OCI-LY7 (cell line): ENCODE results near the gene XRN1. TPM values are rescaled to one million over a fixed set of nuclear protein-coding genes. Genes with fewer than 3 reads are reported as not detected.

Source experiments
- BruUV-seq: library from RNA; stranded (reverse); fragments of 400-500 nt; replicated peaks from 2 replicates; lab custom pipeline; 2021; lab: Mats Ljungman, UMichigan
- CTCF ChIA-PET: fragments of 300-600 bp; sonication (Branson Sonifier 250); formaldehyde crosslinking; loops from one replicate; lab custom pipeline; 2022; ENCODE audit warnings: antibody characterized with exemption; ENCODE audit not compliant: unreplicated experiment; lab: Charles Lee
- POLR2A ChIA-PET: fragments of 300-600 bp; sonication (Branson Sonifier 250); formaldehyde crosslinking; loops from one replicate; lab custom pipeline; 2022; ENCODE audit warnings: antibody characterized with exemption; lab: Charles Lee
- DNase-seq: peaks from one replicate; pipeline ENCODE4 v3.0.0-alpha.2; 2015; ENCODE audit warnings: low spot score
- H2AFZ ChIP-seq: fragments of 200-600 bp; sonication (generic), shearing (Covaris generic); 2 replicates; pipeline ENCODE4 v1.6.1; 2014; ENCODE audit warnings: mild to moderate bottlenecking, antibody characterized with exemption, low read length, moderate library complexity
- H3K27ac ChIP-seq: fragments of 200-600 bp; sonication (generic); 2 replicates; pipeline ENCODE4 v1.5.1; 2014; ENCODE audit warnings: mixed run types, low read depth, mild to moderate bottlenecking, moderate library complexity, low read length, inconsistent platforms; ENCODE audit not compliant: poor library complexity, severe bottlenecking
- H3K36me3 ChIP-seq: fragments of 200-600 bp; sonication (generic); 2 replicates; pipeline ENCODE4 v1.6.1; 2014; ENCODE audit warnings: mild to moderate bottlenecking, antibody characterized with exemption, low read length, moderate library complexity, mixed read lengths; ENCODE audit not compliant: insufficient read depth
- H3K4me1 ChIP-seq: fragments of 200-600 bp; sonication (generic); 2 replicates; pipeline ENCODE4 v1.5.1; 2014; ENCODE audit warnings: mild to moderate bottlenecking, low read length; ENCODE audit not compliant: insufficient read depth, poor library complexity, severe bottlenecking
- H3K4me2 ChIP-seq: fragments of 200-600 bp; sonication (generic); 2 replicates; pipeline ENCODE4 v1.6.1; 2014; ENCODE audit warnings: mild to moderate bottlenecking, low read length
- H3K4me3 ChIP-seq: fragments of 200-600 bp; sonication (generic); 2 replicates; pipeline ENCODE4 v1.5.1; 2014; ENCODE audit warnings: mild to moderate bottlenecking, low read depth, low read length; ENCODE audit not compliant: poor library complexity, severe bottlenecking
- H3K79me2 ChIP-seq: fragments of 200-600 bp; sonication (generic); 2 replicates; pipeline ENCODE4 v1.6.1; 2016; ENCODE audit warnings: low read depth, mild to moderate bottlenecking, low read length, moderate library complexity, mixed read lengths; ENCODE audit not compliant: insufficient read depth
- H3K9me2 ChIP-seq: fragments of 200-600 bp; sonication (generic); 2 replicates; pipeline ENCODE4 v1.6.1; 2016; ENCODE audit warnings: mild to moderate bottlenecking, low read length, mixed read lengths; ENCODE audit not compliant: insufficient read depth
- H3K9me3 ChIP-seq: fragments of 200-600 bp; sonication (generic); 2 replicates; pipeline ENCODE4 v1.6.1; 2014; ENCODE audit warnings: mild to moderate bottlenecking, mixed run types, low read length, mixed read lengths
- H4K20me1 ChIP-seq: fragments of 200-600 bp; sonication (generic); 2 replicates; pipeline ENCODE4 v1.6.1; 2014; ENCODE audit warnings: mild to moderate bottlenecking, antibody characterized with exemption, low read length, moderate library complexity, mixed read lengths; ENCODE audit not compliant: insufficient read depth
- CTCF ChIP-seq: fragments of 200-600 bp; sonication (generic); conservative IDR thresholded peaks from 2 replicates; pipeline ENCODE4 v1.5.1; 2014; ENCODE audit warnings: mild to moderate bottlenecking, antibody characterized with exemption, low read length, moderate library complexity, mixed read lengths
- EZH2phosphoT487 ChIP-seq: fragments of 200-600 bp; sonication (generic); IDR thresholded peaks from 2 replicates; pipeline ENCODE4 v1.6.1; 2018; ENCODE audit warnings: low read depth, borderline replicate concordance, mild to moderate bottlenecking, mixed run types, antibody characterized with exemption, low read length, moderate library complexity, mixed read lengths
- intact Hi-C: fragments of 100-400 bp; cut with micrococcal nuclease; formaldehyde crosslinking; loops from one replicate; pipeline ENCODE4 v1.10.0; 2022; ENCODE audit not compliant: unreplicated experiment
- total RNA-seq, 2 experiments: library from RNA; depleted of rRNA in 1 of 2; stranded (reverse); fragments of >200 nt in 1 of 2; shearing (Covaris generic) in 1 of 2; gene quantifications; 2 replicates each; pipeline ENCODE4 v1.2.3, GENCODE V29; 2014 to 2022

Gene XRN1
- total RNA-seq, 2 experiments from 2014 or later = 36.6 to 43.6 TPM

- peak; percentile 10 for DNase-seq
- Histone ChIP-seq H3K27ac (no peak overlapping the region), H3K9me3 (peaks cover 6% of the 10 kb centered on the region), H4K20me1 (no peaks in the 10 kb centered on the region), H3K36me3 (peaks cover 60% of the 10 kb centered on the region), H3K4me1 (no peaks in the 10 kb centered on the region), H3K9me2 (no peaks in the 10 kb centered on the region), H2AFZ (no peak overlapping the region), H3K4me3 (no peak overlapping the region), H3K79me2 (no peaks in the 10 kb centered on the region), H3K4me2 (no peak overlapping the region)
- ChIA-PET POLR2A (interaction anchor here (0.6 to 1.8 kb wide), 2 partner anchors 18 to 24 kb away, joined by 3 to 4 read pairs; no protein-coding TSS in a partner anchor), CTCF (no interaction called here)
- intact Hi-C loops = no loop called here
- BruUV-seq = no TSS peak
- TF ChIP-seq CTCF (no peak), EZH2phosphoT487 (no peak)
These were observed 33.4 kb upstream of the XRN1 start for GRCh38 chr3:142481196-142481595.

- Histone ChIP-seq H3K79me2 (no peaks in the 10 kb centered on the region), H3K4me1 (no peaks in the 10 kb centered on the region), H3K9me2 (no peaks in the 10 kb centered on the region), H3K9me3 (peaks cover 10% of the 10 kb centered on the region; the same call in 1 of the 2 replicates), H4K20me1 (no peaks in the 10 kb centered on the region), H3K4me3 (no peak overlapping the region), H3K4me2 (no peak overlapping the region), H3K27ac (no peak overlapping the region), H3K36me3 (peaks cover 45% of the 10 kb centered on the region), H2AFZ (no peak overlapping the region)
- intact Hi-C loops = no loop called here
- no peak for TF ChIP-seq EZH2phosphoT487
- TF ChIP-seq CTCF = no peak
- BruUV-seq = TSS peak; percentile 2
- no peak for DNase-seq
- ChIA-PET POLR2A (no interaction called here), CTCF (no interaction called here)
These were observed 23.0 kb upstream of the XRN1 start for GRCh38 chr3:142470826-142471225.

- DNase-seq = no peak
- H2AFZ ChIP-seq = no peak overlapping the region
- H3K9me3 ChIP-seq = 0 out of 2 replicates have a peak, but pooled peaks cover 5% of the 10 kb centered on the region
- peaks cover 43% of the 10 kb centered on the region for H3K36me3 ChIP-seq
- TF ChIP-seq CTCF (no peak), EZH2phosphoT487 (no peak)
- no peaks in the 10 kb centered on the region for H3K79me2 ChIP-seq
- H3K4me2 ChIP-seq = no peak overlapping the region
- no peak overlapping the region for H3K27ac ChIP-seq
- H3K4me1 ChIP-seq = no peaks in the 10 kb centered on the region
- CTCF ChIA-PET = no interaction called here
- H3K4me3 ChIP-seq = no peak overlapping the region
- POLR2A ChIA-PET = no interaction called here
- intact Hi-C loops = no loop called here
- H4K20me1 ChIP-seq = no peaks in the 10 kb centered on the region
- H3K9me2 ChIP-seq = no peaks in the 10 kb centered on the region
- BruUV-seq = no TSS peak
These were observed 20.6 kb upstream of the XRN1 start for GRCh38 chr3:142468456-142468855.
